Effector CD4-positive, alpha-beta T cell (primary cell): Measurements from ENCODE around the gene SLC25A28.

ENCODE experiments used
- DNase-seq: peaks from one replicate; pipeline ENCODE4 v3.0.0-alpha.2; 2020

Gene SLC25A28

DNA sequence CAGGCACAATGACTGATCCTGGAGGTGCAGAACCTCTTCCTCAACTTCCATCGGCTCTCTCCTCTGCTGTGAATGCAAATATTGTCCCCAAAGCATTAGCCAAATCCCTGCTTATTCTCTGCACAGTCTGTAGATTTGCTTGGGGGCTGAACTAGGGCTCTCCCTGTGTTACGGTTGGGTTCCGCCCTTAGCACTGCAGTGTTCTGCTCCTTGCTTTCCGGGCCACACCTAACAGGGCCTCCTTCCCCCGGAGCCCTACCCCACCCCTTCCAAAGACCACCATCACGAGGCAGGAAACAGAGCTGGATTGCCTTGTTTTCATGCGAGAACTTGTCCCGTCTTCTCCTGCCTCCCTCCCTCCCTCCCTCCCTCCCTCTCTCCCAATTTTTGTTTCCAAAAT lies 36.6 kb downstream of the SLC25A28 start:
- no peak for DNase-seq

DNA sequence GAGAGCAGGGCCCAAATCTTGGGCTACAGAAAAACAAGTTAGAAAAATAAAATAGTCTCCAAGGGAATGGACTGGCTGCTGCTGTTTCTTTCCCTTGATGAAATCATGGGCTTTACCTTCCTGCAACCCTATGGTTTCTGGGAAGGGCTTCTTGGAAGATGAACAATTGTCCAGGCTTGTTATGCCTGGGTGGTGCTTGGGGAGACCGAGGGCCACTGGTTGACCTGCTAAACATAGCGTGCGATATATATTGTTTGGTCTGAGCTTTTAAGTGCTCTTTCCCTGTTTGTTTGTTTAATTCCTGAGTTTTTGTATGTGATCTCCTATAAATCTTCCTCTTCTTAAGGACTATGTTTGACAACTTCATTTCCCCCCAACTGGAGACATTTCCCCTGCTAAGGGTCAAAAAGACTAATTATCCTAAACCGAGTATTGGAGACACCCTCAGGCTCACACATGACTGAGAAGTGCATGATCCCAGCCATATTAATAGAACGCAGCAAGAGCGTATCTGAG lies 37.9 kb downstream of the SLC25A28 start:
- no peak for DNase-seq

DNA sequence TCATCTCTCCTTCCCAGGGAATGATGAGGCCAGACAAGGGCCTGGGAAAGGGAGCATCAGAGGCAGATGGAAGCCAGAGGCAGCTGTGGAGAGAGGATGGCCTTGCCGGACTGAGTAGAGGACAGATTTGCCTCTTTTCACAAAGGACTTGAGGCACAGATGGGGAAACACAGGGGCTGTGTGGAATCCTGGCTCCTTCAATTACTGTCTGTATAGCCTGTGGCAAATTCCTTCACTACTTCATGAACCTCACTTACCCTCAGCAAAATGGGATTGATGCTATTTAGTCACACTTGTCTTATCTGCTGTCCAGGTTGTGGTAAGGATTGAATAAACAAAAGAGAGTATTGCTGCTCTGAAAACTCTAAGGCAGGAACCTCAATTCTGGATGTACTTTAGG lies 40.3 kb downstream of the SLC25A28 start:
- no peak for DNase-seq

DNA sequence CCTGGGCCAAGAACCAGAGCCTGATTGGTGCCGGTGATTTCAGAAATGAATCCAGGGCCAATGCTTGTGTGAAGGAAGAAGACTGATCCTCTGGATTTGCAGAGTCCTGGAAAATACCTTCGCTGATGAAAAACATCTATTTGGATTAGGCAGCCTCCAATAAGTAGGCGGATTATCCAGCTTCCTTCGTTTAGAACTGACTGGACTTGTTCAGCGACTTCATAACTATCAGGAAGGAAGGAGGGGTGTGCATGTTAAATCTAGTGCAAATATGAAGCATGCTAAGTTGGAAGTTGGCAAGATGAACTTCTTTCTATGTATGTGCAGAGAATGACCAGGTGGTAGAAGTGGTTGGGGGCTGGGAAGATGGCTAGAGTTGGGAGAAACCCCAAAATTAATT lies 46.4 kb downstream of the SLC25A28 start:
- no peak for DNase-seq

DNA sequence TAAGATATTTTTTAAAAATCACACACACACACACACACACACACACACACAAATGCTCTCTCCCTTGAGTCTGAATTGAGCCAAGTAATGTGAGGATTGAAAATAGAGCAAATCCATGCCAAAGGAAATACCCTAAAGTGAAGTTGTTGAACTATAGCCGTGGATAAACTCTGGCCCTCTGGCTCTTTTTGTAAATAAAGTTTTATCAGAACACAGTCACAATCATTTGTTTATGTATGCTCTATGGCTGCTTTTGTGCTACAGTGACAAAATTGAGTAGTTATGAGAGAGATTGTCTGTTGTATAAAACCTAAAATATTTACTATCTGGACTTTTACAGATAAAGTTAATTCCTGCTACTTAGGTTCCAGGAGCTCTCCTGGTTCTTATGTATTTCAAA lies 48.4 kb downstream of the SLC25A28 start:
- no peak for DNase-seq

DNA sequence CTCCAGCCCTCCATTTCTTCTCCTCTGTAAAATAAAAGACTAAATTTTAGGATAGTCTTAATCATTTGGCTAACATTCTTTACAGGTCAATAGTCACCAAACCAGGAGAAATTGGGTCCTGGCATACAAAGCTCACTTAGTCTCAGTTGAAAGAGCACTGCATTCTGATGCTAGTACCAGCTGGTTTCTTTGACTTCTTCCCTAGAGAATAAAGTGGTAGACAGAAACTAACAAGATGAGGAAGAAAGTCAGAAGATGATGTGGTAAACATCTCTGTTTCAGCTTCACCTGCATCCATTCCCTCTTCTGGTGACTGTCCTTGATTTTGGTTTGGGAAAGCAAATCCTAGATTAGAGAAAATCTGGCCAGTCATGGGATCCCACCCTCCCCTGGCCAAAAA lies 50.3 kb downstream of the SLC25A28 start:
- DNase-seq: no peak

DNA sequence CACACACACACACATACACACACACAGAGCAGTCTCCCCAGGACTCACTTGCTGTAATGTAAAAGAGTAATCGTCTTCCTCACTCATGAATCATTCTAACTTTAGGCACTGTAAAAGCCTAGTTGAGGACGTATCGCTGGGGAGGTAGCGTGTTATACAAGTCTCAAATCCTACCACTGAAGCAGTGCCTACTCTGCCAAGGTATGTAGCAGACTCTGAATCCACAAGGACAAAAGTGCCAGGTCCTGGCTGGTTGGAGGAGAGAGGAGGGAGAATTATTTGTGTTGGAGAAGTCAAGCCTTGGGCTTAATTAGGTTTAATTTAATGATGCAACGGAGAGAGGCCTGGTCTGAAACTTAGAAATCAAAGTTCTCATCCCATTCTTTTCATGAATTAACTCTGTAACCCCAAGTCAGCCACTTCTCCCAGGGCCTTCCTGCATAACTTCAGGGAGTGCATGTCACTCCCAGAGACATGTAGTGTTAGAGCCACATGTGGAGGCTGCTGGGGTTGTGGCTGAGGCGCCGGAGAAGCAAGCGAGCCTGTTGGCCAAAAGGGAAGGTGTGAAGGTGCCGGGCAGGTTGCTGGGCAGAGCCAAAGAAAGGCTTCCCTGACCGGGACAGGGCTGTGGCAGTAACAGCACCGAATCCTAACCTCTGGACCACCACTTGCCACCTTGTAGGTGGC lies 50.8 kb downstream of the SLC25A28 start:
- DNase-seq: no peak

DNA sequence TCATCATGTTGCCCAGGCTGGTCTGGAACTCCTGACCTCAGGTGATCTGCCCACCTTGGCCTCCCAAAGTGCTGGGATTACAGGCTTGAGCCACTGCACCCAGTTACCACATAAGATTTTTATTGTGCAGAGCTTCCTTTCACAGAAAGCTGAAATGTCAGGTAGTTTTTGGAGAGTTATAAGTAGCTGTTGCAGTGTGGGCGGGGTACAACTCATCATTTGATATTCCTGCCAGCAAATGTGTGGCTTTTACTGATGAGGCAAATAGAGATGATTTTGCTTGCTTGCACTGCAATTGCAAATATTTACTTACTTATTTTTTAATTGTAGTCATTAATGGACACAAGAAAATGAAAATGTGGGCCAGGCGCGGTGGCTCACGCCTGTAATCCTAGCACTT lies 55.1 kb downstream of the SLC25A28 start:
- no peak for DNase-seq

DNA sequence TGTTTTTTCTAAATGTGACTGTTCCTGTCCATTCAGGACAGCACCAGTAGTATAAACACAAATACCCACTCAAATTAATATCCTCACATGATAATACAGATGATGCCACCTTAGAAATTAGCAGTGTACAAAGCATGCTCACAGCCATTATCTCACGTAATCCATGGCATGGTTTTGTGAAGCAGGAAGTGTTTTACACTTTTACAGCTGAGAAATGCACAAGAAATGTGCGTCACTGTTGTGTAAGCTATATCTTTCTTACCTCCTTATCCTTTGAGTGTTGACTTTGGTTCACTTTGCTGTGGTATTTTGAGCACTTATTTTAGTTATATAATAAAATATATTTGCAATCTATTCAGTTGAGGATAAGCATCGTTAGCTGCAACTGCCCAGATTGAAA lies 55.9 kb downstream of the SLC25A28 start:
- no peak for DNase-seq

DNA sequence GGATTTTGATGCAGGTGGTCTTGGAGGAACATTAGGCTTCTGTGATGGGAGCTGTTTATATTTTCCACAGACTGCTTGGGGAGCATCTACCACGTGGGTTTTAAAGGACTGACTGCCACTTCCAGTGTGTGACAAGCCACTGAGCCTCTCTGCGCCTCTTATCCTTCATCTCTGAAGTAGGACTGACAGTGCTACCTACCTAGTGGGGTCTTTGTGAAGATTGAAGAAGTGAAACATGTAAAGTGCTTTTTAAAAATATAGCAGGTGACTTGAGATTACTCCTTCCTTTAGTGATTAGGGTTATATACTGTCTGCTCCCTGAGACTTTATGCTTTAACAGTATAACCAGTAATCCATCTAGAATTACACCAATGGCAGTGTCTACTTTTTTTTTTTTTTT lies 57.6 kb downstream of the SLC25A28 start:
- DNase-seq: no peak
